GM12891 (cell line): Measurements from ENCODE around the gene KCNH5.

Experiments
- PAX5 ChIP-seq: IDR thresholded peaks from 2 replicates; pipeline ENCODE4 v1.6.1; 2011; ENCODE audit warnings: low read length, moderate library complexity, mild to moderate bottlenecking; ENCODE audit not compliant: insufficient read depth, severe bottlenecking
- POLR2A ChIP-seq: IDR thresholded peaks from 2 replicates; pipeline ENCODE4 v1.6.1; 2011; ENCODE audit warnings: low read depth, low read length, control low read depth
- POLR2AphosphoS5 ChIP-seq: IDR thresholded peaks from 2 replicates; pipeline ENCODE4 v1.6.1; 2011; ENCODE audit warnings: low read depth, low read length, control low read depth
- POU2F2 ChIP-seq: IDR thresholded peaks from 2 replicates; pipeline ENCODE4 v1.6.1; 2011; ENCODE audit warnings: low read depth, mild to moderate bottlenecking, control low read depth, low read length, moderate library complexity
- SPI1 ChIP-seq: IDR thresholded peaks from 2 replicates; pipeline ENCODE4 v1.6.1; 2011; ENCODE audit warnings: low read depth, low read length, control low read depth
- TAF1 ChIP-seq: IDR thresholded peaks from 2 replicates; pipeline ENCODE4 v1.6.1; 2011; ENCODE audit warnings: low read depth, low read length, control low read depth

GRCh38 chr14:63046339-63047268 lies 1.3 kb upstream of the KCNH5 start:
- no peak for TF ChIP-seq POLR2AphosphoS5
- TF ChIP-seq POLR2A, result no peak
- TF ChIP-seq TAF1, result no peak
- TF ChIP-seq SPI1, result no peak
- no peak for TF ChIP-seq POU2F2
- no peak for TF ChIP-seq PAX5
